Suprapubic skin (tissue), 4 donors: Measurements from ENCODE around the gene TUBE1. TPM values are rescaled to one million over a fixed set of nuclear protein-coding genes. Genes with fewer than 3 reads are reported as not detected.

Experiments used
- DNase-seq, 2 donors: peaks; one replicate each; pipeline ENCODE4 v3.0.0-alpha.2; 2019; ENCODE audit warnings: low spot score in 2 of 2
- H3K27ac ChIP-seq: fragments of 200-600 bp; sonication (generic); one replicate; pipeline ENCODE4 v1.5.1; 2019
- H3K27me3 ChIP-seq: fragments of 200-600 bp; sonication (generic); one replicate; pipeline ENCODE4 v1.5.1; 2019
- H3K36me3 ChIP-seq: fragments of 200-600 bp; sonication (generic); one replicate; pipeline ENCODE4 v1.5.1; 2019
- H3K4me1 ChIP-seq: fragments of 200-600 bp; sonication (generic); one replicate; pipeline ENCODE4 v1.5.1; 2019
- H3K4me3 ChIP-seq: fragments of 200-600 bp; sonication (generic); one replicate; pipeline ENCODE4 v1.5.1; 2019; ENCODE audit warnings: mild to moderate bottlenecking
- H3K9me3 ChIP-seq: fragments of 200-600 bp; sonication (generic); one replicate; pipeline ENCODE4 v1.5.1; 2019
- CTCF ChIP-seq, 2 donors: fragments of 200-600 bp in 1 of 2; fragments of 450-650 bp in 1 of 2; sonication (generic) in 1 of 2; IDR thresholded peaks; one replicate each; pipeline ENCODE4 v1.5.1; 2016 to 2019; ENCODE audit warnings: antibody characterized with exemption in 2 of 2, mild to moderate bottlenecking in 1 of 2, moderate library complexity in 1 of 2
- EP300 ChIP-seq: sonication (generic); formaldehyde crosslinking; IDR thresholded peaks from one replicate; pipeline ENCODE4 v1.6.1; 2017; ENCODE audit warnings: antibody characterized with exemption
- POLR2A ChIP-seq, 2 donors: fragments of 450-650 bp; IDR thresholded peaks; one replicate each; pipeline ENCODE4 v1.6.1; 2017; ENCODE audit warnings: antibody characterized with exemption in 2 of 2, mild to moderate bottlenecking in 2 of 2, moderate library complexity in 2 of 2
- POLR2AphosphoS5 ChIP-seq, 3 donors: sonication (generic); formaldehyde crosslinking; IDR thresholded peaks; one replicate each; pipeline ENCODE4 v1.6.1; 2017; ENCODE audit warnings: antibody characterized with exemption in 3 of 3
- WGBS: methylation state at CpG from one replicate; pipeline ENCODE4 v1.1.5; 2018; 5-methylcytosine and 5-hydroxymethylcytosine counted together
- total RNA-seq, 4 donors: library from RNA; depleted of rRNA; stranded (reverse); fragments of >200 nt; gene quantifications; one replicate each; pipeline ENCODE4 v1.1.0, GENCODE V29; 2016

Gene TUBE1
- total RNA-seq, 4 donors from 2014 or later, result 19.6 to 82.2 (median 31.2) TPM

DNA sequence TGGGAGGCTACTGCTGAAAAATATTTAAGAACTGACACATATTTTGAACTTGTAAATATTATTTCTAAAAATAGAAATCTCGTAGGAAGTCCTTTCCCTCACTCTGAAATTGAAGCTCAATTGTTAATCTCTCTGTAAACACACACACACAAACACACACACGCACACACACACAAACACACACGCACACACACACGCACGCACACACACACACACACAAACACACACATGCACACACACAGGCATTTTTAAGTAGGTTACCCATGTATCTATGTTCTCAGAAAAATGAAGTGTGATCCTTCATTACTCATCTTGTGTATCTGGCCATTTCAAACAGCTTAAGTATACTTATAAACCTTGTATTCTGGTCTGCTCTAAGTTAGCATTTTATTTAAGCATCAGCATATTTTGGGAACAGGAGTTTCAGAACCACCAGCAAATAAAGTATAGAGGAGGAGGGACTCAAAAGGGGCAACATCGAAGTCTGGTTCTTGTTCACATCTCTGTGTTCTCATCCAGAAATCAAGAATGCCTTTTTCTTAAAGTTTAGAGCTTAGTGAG is 21.8 kb downstream of the TUBE1 start:
- no peaks in the 10 kb centered on the region for H3K4me1 ChIP-seq
- peaks cover 9% of the 10 kb centered on the region for H3K36me3 ChIP-seq
- TF ChIP-seq POLR2AphosphoS5 (IDR thresholded peaks at IDR 0.05) (no peak), POLR2A (IDR thresholded peaks at IDR 0.05) (no peak), CTCF (IDR thresholded peaks at IDR 0.05) (no peak), EP300 (no peak)
- DNase-seq, result no peak
- no peak overlapping the region for H3K27ac ChIP-seq
- H3K4me3 ChIP-seq, result no peak overlapping the region
- H3K9me3 ChIP-seq, result no peaks in the 10 kb centered on the region
- no peaks in the 10 kb centered on the region for H3K27me3 ChIP-seq
- 82% methylated on average over 6 of the region's 6 CpGs for WGBS

DNA sequence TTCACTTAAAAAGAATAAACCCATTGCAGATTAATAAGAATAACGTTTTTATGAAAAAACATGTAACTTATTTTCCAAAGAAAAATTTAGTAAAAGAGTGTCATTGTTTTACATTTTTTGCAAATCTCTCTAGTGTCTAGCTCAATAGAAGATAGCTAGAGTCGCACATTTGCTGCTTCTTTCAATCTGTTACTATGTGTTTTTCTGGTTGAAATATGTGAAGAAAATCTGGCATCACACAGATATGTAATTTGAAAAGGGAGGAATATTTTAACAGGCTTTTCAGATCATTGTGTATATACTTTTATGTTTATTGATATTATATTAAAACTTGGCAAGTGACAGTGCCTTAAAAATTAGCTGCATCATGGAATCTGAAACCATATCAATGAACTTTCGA is 24.3 kb downstream of the TUBE1 start:
- Histone ChIP-seq H3K36me3 (no peaks in the 10 kb centered on the region), H3K9me3 (no peaks in the 10 kb centered on the region), H3K4me3 (no peak overlapping the region), H3K27me3 (no peaks in the 10 kb centered on the region), H3K4me1 (no peaks in the 10 kb centered on the region), H3K27ac (no peak overlapping the region)
- whole genome bisulfite sequencing, result 85% methylated on average over 3 of the region's 3 CpGs
- DNase-seq, result no peak
- TF ChIP-seq EP300 (no peak), POLR2AphosphoS5 (IDR thresholded peaks at IDR 0.05) (no peak), CTCF (IDR thresholded peaks at IDR 0.05) (no peak), POLR2A (IDR thresholded peaks at IDR 0.05) (no peak)

DNA sequence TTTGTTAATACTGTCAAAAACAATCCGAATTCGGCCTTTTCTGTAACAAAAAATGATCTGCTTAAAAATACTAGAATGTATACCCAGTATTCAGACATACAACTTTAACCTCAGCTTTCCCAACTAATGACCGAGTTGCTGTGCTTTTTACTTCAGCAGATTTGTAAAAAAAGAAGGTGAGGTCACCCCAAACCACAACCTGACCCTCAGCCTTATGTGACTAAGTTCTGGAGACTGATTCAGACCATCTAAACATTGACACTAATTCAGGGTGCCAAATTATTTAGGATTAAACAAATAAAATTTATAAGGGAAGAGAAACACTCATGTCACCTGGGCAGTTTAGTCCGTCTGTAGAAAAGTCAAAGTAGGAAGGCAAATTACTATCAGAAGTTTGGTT is 25.7 kb downstream of the TUBE1 start:
- Histone ChIP-seq H3K9me3 (no peaks in the 10 kb centered on the region), H3K4me1 (no peaks in the 10 kb centered on the region), H3K27ac (no peak overlapping the region), H3K36me3 (no peaks in the 10 kb centered on the region), H3K27me3 (no peaks in the 10 kb centered on the region), H3K4me3 (no peak overlapping the region)
- no peak for DNase-seq
- no peak for TF ChIP-seq POLR2AphosphoS5 (IDR thresholded peaks at IDR 0.05)
- no peak for TF ChIP-seq CTCF (IDR thresholded peaks at IDR 0.05)
- no peak for TF ChIP-seq POLR2A (IDR thresholded peaks at IDR 0.05)
- no peak for TF ChIP-seq EP300
- 97% methylated on average over 4 of the region's 4 CpGs for WGBS

DNA sequence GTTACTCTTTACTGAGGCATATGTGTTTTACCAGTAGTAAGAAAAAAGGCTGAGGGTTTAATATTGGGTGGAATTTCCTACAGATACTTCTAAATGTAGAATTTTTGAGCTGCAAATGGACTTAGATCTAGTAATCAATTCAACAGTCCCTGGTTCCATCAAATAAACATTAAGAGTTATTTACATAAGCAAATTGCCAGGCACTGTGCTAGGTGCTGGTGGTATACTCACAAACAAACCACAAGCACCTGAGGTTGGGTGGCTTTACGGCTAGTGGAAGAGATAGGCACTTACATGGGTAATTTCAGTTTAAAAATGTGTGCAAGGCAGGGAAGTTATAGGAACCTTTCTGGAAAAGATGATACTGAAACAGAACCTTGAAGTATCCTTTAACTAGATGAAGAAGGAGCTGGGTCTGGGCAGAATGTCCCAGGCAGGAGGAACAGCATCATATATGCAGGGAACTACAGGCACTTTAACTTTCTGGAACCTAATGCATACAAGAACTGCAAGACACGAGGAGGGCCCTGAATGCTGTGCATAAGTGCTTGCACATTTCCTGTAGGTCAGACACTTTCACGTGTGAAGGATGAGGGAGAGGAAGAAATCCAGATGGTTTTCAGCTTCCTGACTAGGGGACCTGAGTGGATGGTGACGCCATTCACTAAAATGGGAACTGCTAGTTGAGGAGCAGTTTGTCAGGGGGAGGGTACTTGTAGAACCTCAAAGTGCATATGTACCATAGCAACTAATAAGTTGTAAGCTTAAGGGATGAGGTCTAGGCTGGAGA is 28.8 kb downstream of the TUBE1 start:
- WGBS, result 76% methylated on average over 4 of the region's 4 CpGs
- Histone ChIP-seq H3K27me3 (no peaks in the 10 kb centered on the region), H3K36me3 (no peaks in the 10 kb centered on the region)

More for the DNA sequence above, 28.8 kb downstream of the TUBE1 start:
- H3K9me3 ChIP-seq, result no peaks in the 10 kb centered on the region
- H3K27ac ChIP-seq, result no peak overlapping the region
- DNase-seq, result no peak
- TF ChIP-seq EP300 (no peak), POLR2A (IDR thresholded peaks at IDR 0.05) (no peak), CTCF (IDR thresholded peaks at IDR 0.05) (no peak), POLR2AphosphoS5 (IDR thresholded peaks at IDR 0.05) (no peak)
- no peaks in the 10 kb centered on the region for H3K4me1 ChIP-seq
- no peak overlapping the region for H3K4me3 ChIP-seq
